K562 (cell line): ENCODE measurements around the gene GPR108. TPM values are rescaled to one million over a fixed set of nuclear protein-coding genes. Genes with fewer than 3 reads are reported as not detected.

ENCODE experiments used
- ARNT ChIP-seq, 2 experiments: fragments of 450-650 bp; IDR thresholded peaks; 2 replicates each; pipeline ENCODE4 v1.6.1; 2016; ENCODE audit warnings: mild to moderate bottlenecking in 1 of 2
- BCOR ChIP-seq: fragments of 450-650 bp; IDR thresholded peaks from 2 replicates; pipeline ENCODE4 v1.6.1; 2016
- CREB3 ChIP-seq: fragments of 450-650 bp; conservative IDR thresholded peaks from 2 replicates; pipeline ENCODE4 v1.6.1; 2016; ENCODE audit warnings: missing genetic modification characterization, low read depth, mild to moderate bottlenecking, missing compliant biosample characterization, moderate library complexity
- FOXJ2 ChIP-seq: fragments of 200-800 bp; sonication (Bioruptor generic); IDR thresholded peaks from 2 replicates; pipeline ENCODE4 v1.6.1; 2016; ENCODE audit warnings: missing genetic modification characterization, missing compliant biosample characterization
- KDM5B ChIP-seq: fragments of 200-600 bp; sonication (generic); IDR thresholded peaks from 2 replicates; pipeline ENCODE4 v1.6.1; 2012; ENCODE audit warnings: low read depth, mild to moderate bottlenecking, moderate library complexity, low read length, control low read depth, inconsistent platforms; ENCODE audit not compliant: insufficient replicate concordance
- KLF13 ChIP-seq: fragments of 450-650 bp; IDR thresholded peaks from 2 replicates; pipeline ENCODE4 v1.6.1; 2016; ENCODE audit warnings: missing genetic modification characterization, low read depth, mild to moderate bottlenecking, missing compliant biosample characterization, moderate library complexity, borderline replicate concordance
- NCOA6 ChIP-seq: fragments of 450-650 bp; IDR thresholded peaks from 2 replicates; pipeline ENCODE4 v1.6.1; 2017; ENCODE audit warnings: mild to moderate bottlenecking
- NR1H2 ChIP-seq: sonication (generic); formaldehyde crosslinking; IDR thresholded peaks from 2 replicates; pipeline ENCODE4 v1.4.0; 2020; ENCODE audit warnings: mild to moderate bottlenecking, missing genetic modification reagents
- OTX1 ChIP-seq: fragments of 450-650 bp; formaldehyde crosslinking; IDR thresholded peaks from 2 replicates; pipeline ENCODE4 v1.4.0; 2022; ENCODE audit warnings: mild to moderate bottlenecking
- RB1 ChIP-seq: fragments of 450-650 bp; IDR thresholded peaks from 2 replicates; pipeline ENCODE4 v1.6.1; 2017; ENCODE audit warnings: low read depth, mild to moderate bottlenecking
- RCOR1 ChIP-seq, 2 experiments: IDR thresholded peaks; 2 replicates each; pipeline ENCODE4 v1.6.1; 2012; ENCODE audit warnings: low read depth in 2 of 2, low read length in 2 of 2, borderline replicate concordance in 1 of 2, improper control_type of control experiment in 1 of 2
- SMARCC2 ChIP-seq: fragments of 450-650 bp; IDR thresholded peaks from 2 replicates; pipeline ENCODE4 v1.6.1; 2017; ENCODE audit warnings: antibody characterized with exemption, moderate library complexity, mild to moderate bottlenecking, low read depth
- STAT5A ChIP-seq: IDR thresholded peaks from 2 replicates; pipeline ENCODE4 v1.6.1; 2012; ENCODE audit warnings: low read length, inconsistent platforms, borderline replicate concordance
- YY1 ChIP-seq, 3 experiments: IDR thresholded peaks; 2 replicates each; pipeline ENCODE4 v1.6.1; 2011; ENCODE audit warnings: low read length in 2 of 3, mild to moderate bottlenecking in 2 of 3, moderate library complexity in 2 of 3, borderline replicate concordance in 1 of 3, control low read depth in 1 of 3, low read depth in 1 of 3; ENCODE audit not compliant: insufficient read depth in 3 of 3, insufficient replicate concordance in 2 of 3, control insufficient read depth in 1 of 3, insufficient read length in 1 of 3; ENCODE audit errors: extremely low read depth in 1 of 3
- ZKSCAN8 ChIP-seq: fragments of 200-800 bp; sonication (Bioruptor generic); IDR thresholded peaks from 2 replicates; pipeline ENCODE4 v1.6.1; 2016; ENCODE audit warnings: missing genetic modification characterization, missing compliant biosample characterization
- ZNF124 ChIP-seq: sonication (generic); formaldehyde crosslinking; IDR thresholded peaks from 2 replicates; pipeline ENCODE4 v1.8.1; 2022; ENCODE audit warnings: missing genetic modification reagents
- ZNF134 ChIP-seq: fragments of 250-450 bp; sonication (Bioruptor Pico); conservative IDR thresholded peaks from 2 replicates; pipeline ENCODE4 v1.4.0; 2020
- ZNF212 ChIP-seq: fragments of 450-650 bp; formaldehyde crosslinking; IDR thresholded peaks from 2 replicates; pipeline ENCODE4 v1.4.0; 2020; ENCODE audit warnings: mild to moderate bottlenecking
- ZNF263 ChIP-seq: sonication (generic); formaldehyde crosslinking; IDR thresholded peaks from 2 replicates; pipeline ENCODE4 v1.8.0; 2022; ENCODE audit warnings: mild to moderate bottlenecking, missing genetic modification reagents, borderline replicate concordance
- ZNF277 ChIP-seq: fragments of 250-450 bp; sonication (Bioruptor Pico); IDR thresholded peaks from 2 replicates; pipeline ENCODE4 v1.8.0; 2022; ENCODE audit warnings: inconsistent platforms, mild to moderate bottlenecking, moderate library complexity, borderline replicate concordance
- ZNF347 ChIP-seq: fragments of 450-650 bp; formaldehyde crosslinking; IDR thresholded peaks from 2 replicates; pipeline ENCODE4 v1.4.0; 2020; ENCODE audit warnings: low read depth, mild to moderate bottlenecking, moderate library complexity
- ZNF512 ChIP-seq: IDR thresholded peaks from 2 replicates; pipeline ENCODE4 v1.6.1; 2016; ENCODE audit warnings: missing genetic modification characterization, missing compliant biosample characterization
- ZNF57 ChIP-seq: fragments of 450-650 bp; formaldehyde crosslinking; IDR thresholded peaks from 2 replicates; pipeline ENCODE4 v1.4.0; 2020; ENCODE audit warnings: mild to moderate bottlenecking, moderate library complexity
- ZNF699 ChIP-seq: fragments of 250-450 bp; sonication (Bioruptor Pico); IDR thresholded peaks from 2 replicates; pipeline ENCODE4 v1.8.0; 2021; ENCODE audit warnings: mild to moderate bottlenecking, moderate library complexity; ENCODE audit not compliant: insufficient replicate concordance
- ZNF79 ChIP-seq: fragments of 250-450 bp; sonication (Bioruptor Pico); IDR thresholded peaks from 2 replicates; pipeline ENCODE4 v1.4.0; 2020; ENCODE audit warnings: low read depth, mild to moderate bottlenecking, moderate library complexity
- polyA plus RNA-seq, 8 experiments: library from polyadenylated mRNA; depleted of rRNA in 4 of 8; stranded (reverse) in 5 of 8; unstranded in 3 of 8; fragments of >200 nt; fragmentation: Nextera tagmentation in 2 of 8; fragmentation: Illumina TruSeq in 1 of 8; extraction: Ambion mirVana in 2 of 8; extraction: Trizol in 1 of 8; gene quantifications; 2 replicates each; pipeline versions ENCODE4 v1.2.1 to v1.2.3, GENCODE V29; 2011 to 2014; ENCODE audit warnings: inconsistent platforms in 1 of 8, missing spikeins in 1 of 8
- total RNA-seq, 7 experiments: library from RNA; depleted of rRNA in 6 of 7; stranded (reverse); fragments of >200 nt in 6 of 7; fragmentation: Illumina TruSeq in 2 of 7; extraction: Trizol in 2 of 7; gene quantifications; 2 replicates each; pipeline versions ENCODE4 v1.2.1 to v1.2.3, GENCODE V29; 2011 to 2021; ENCODE audit warnings: low replicate concordance in 1 of 7

GPR108 gene
- total and polyA plus RNA-seq, 9 of the 15 experiments (the other 6 are each of a cell fraction or from before 2014, with no cell fraction given): 2.4 to 33.2 (median 24.4) TPM

- no peak for TF ChIP-seq ZNF512 (tag)
- no peak for TF ChIP-seq CREB3 (tag)
- TF ChIP-seq ZNF277 (CRISPR knock-in tag): no peak
- no peak for TF ChIP-seq NCOA6
- TF ChIP-seq RB1: 0 out of 2 replicates have a peak, but pooled peaks have one; percentile 32
- no peak for TF ChIP-seq ZNF79 (CRISPR knock-in tag)
- TF ChIP-seq KLF13: peak; percentile 46; the same call in 1 of the 2 replicates
- no peak for TF ChIP-seq FOXJ2
- TF ChIP-seq ZNF699: no peak
- TF ChIP-seq ZKSCAN8 (CRISPR knock-in tag): no peak
- no peak for TF ChIP-seq STAT5A
- TF ChIP-seq ZNF263 (CRISPR knock-in tag): peak; percentile 97
- no peak for TF ChIP-seq ARNT (IDR thresholded peaks at IDR 0.05)
- peak in 1 of 2 experiments; percentile 58; a peak in 1 of 4 replicates for TF ChIP-seq RCOR1 (IDR thresholded peaks at IDR 0.05; ENCODE audit: borderline replicate concordance in 1 of 2, low read depth in 2 of 2, low read length in 2 of 2)
- no peak for TF ChIP-seq NR1H2 (CRISPR knock-in tag)
- TF ChIP-seq ZNF134 (CRISPR knock-in tag): no peak
- TF ChIP-seq SMARCC2: no peak
- no peak for TF ChIP-seq ZNF347 (CRISPR knock-in tag)
- TF ChIP-seq ZNF124: no peak
- TF ChIP-seq BCOR: peak; percentile 82
- TF ChIP-seq ZNF212 (CRISPR knock-in tag): no peak
- 0 out of 2 replicates have a peak, but pooled peaks have one; percentile 17 for TF ChIP-seq OTX1 (CRISPR knock-in tag)
- no peak for TF ChIP-seq ZNF57
- TF ChIP-seq YY1 (IDR thresholded peaks at IDR 0.05; ENCODE audit: borderline replicate concordance in 1 of 3, control insufficient read depth in 1 of 3, extremely low read depth in 1 of 3, insufficient read depth in 3 of 3, insufficient read length in 1 of 3, insufficient replicate concordance in 2 of 3, low read depth in 1 of 3, low read length in 2 of 3): peak in 1 of 3 experiments; percentile 24
- TF ChIP-seq KDM5B: peak; percentile 66
These were observed 30.2 kb upstream of the GPR108 start, which contains the start of gene SH2D3A (continued) for GRCh38 chr19:6767357-6768235.
